ENCODE results near the gene TTF1. TPM values are rescaled to one million over a fixed set of nuclear protein-coding genes. Genes with fewer than 3 reads are reported as not detected.

Gene TTF1
- polyA plus RNA-seq, 1 experiment: 10.0 TPM

GRCh38 chr9:132439153-132439552 lies 32.5 kb upstream of the TTF1 start:
- no peak for DNase-seq (ENCODE audit: low read depth, low spot score)
- no peak for TF ChIP-seq CTCF (IDR thresholded peaks at IDR 0.05; ENCODE audit: low read depth, low read length)
- CTCF ChIA-PET: no interaction called here
- no peak overlapping the region for H3K27ac ChIP-seq (ENCODE audit: low read depth, low read length)
- H3K4me3 ChIP-seq (ENCODE audit: low read depth, low read length): no peak overlapping the region
- peaks cover 21% of the 10 kb centered on the region for H3K27me3 ChIP-seq (ENCODE audit: control insufficient read depth, insufficient read depth, low read length)
- H3K9me3 ChIP-seq (ENCODE audit: control insufficient read depth, insufficient read depth, low read length): no peaks in the 10 kb centered on the region
- POLR2A ChIA-PET: no interaction called here

GRCh38 chr9:132434881-132435280 lies 28.2 kb upstream of the TTF1 start:
- no peak overlapping the region for H3K4me3 ChIP-seq (ENCODE audit: low read depth, low read length)
- H3K9me3 ChIP-seq (ENCODE audit: control insufficient read depth, insufficient read depth, low read length): no peaks in the 10 kb centered on the region
- peaks cover 13% of the 10 kb centered on the region for H3K27me3 ChIP-seq (ENCODE audit: control insufficient read depth, insufficient read depth, low read length)
- no peak for DNase-seq (ENCODE audit: low read depth, low spot score)
- POLR2A ChIA-PET: no interaction called here
- CTCF ChIA-PET: no interaction called here
- TF ChIP-seq CTCF (IDR thresholded peaks at IDR 0.05; ENCODE audit: low read depth, low read length): no peak
- H3K27ac ChIP-seq (ENCODE audit: low read depth, low read length): no peak overlapping the region

GRCh38 chr9:132430998-132431397 lies 24.4 kb upstream of the TTF1 start:
- CTCF ChIA-PET: no interaction called here
- no peak for DNase-seq (ENCODE audit: low read depth, low spot score)
- no peak for TF ChIP-seq CTCF (IDR thresholded peaks at IDR 0.05; ENCODE audit: low read depth, low read length)

GRCh38 chr9:132426639-132427414 lies 20.2 kb upstream of the TTF1 start:
- CTCF ChIA-PET: no interaction called here
- POLR2A ChIA-PET: no interaction called here
- H3K27me3 ChIP-seq (ENCODE audit: control insufficient read depth, insufficient read depth, low read length): peaks cover 57% of the 10 kb centered on the region

More at GRCh38 chr9:132430998-132431397, 24.4 kb upstream of the TTF1 start:
- POLR2A ChIA-PET: no interaction called here
- Histone ChIP-seq H3K4me3 (ENCODE audit: low read depth, low read length) (no peak overlapping the region), H3K9me3 (ENCODE audit: control insufficient read depth, insufficient read depth, low read length) (no peaks in the 10 kb centered on the region), H3K27ac (ENCODE audit: low read depth, low read length) (no peak overlapping the region), H3K27me3 (ENCODE audit: control insufficient read depth, insufficient read depth, low read length) (peaks cover 32% of the 10 kb centered on the region)

More at GRCh38 chr9:132426639-132427414, 20.2 kb upstream of the TTF1 start:
- DNase-seq (ENCODE audit: low read depth, low spot score): no peak
- Histone ChIP-seq H3K27ac (ENCODE audit: low read depth, low read length) (no peak overlapping the region), H3K9me3 (ENCODE audit: control insufficient read depth, insufficient read depth, low read length) (no peaks in the 10 kb centered on the region), H3K4me3 (ENCODE audit: low read depth, low read length) (no peak overlapping the region)
- TF ChIP-seq CTCF (IDR thresholded peaks at IDR 0.05; ENCODE audit: low read depth, low read length): no peak
